Smooth muscle cell (in vitro differentiated cells): ENCODE measurements around the gene REPIN1. TPM values are rescaled to one million over a fixed set of nuclear protein-coding genes. Genes with fewer than 3 reads are reported as not detected.

Source experiments
- DNase-seq: peaks from one replicate; lab custom pipeline; 2025; ENCODE audit not compliant: unreplicated experiment; lab: John Stamatoyannopoulos, UW
- H2AFZ ChIP-seq: fragments of 200-600 bp; sonication (generic); 2 replicates; pipeline ENCODE4 v1.6.0; 2016; ENCODE audit warnings: antibody characterized with exemption, low read depth, mild to moderate bottlenecking
- H3F3A ChIP-seq: fragments of 200-600 bp; sonication (generic); 2 replicates; pipeline ENCODE4 v1.6.0; 2017; ENCODE audit warnings: antibody characterized with exemption, low read depth
- H3K27ac ChIP-seq: fragments of 200-600 bp; sonication (generic); 2 replicates; pipeline ENCODE4 v1.5.1; 2016; ENCODE audit warnings: low read depth, mild to moderate bottlenecking
- H3K27me3 ChIP-seq: fragments of 200-600 bp; sonication (generic); 2 replicates; pipeline ENCODE4 v1.6.1; 2016; ENCODE audit warnings: low read depth, mild to moderate bottlenecking
- H3K36me3 ChIP-seq: fragments of 200-600 bp; sonication (generic); 2 replicates; pipeline ENCODE4 v1.5.1; 2016; ENCODE audit warnings: low read depth
- H3K4me1 ChIP-seq: fragments of 200-600 bp; sonication (generic); 2 replicates; pipeline ENCODE4 v1.5.1; 2016; ENCODE audit warnings: low read depth
- H3K4me2 ChIP-seq: fragments of 200-600 bp; sonication (generic); 2 replicates; pipeline ENCODE4 v1.6.0; 2016; ENCODE audit warnings: mild to moderate bottlenecking
- H3K4me3 ChIP-seq: fragments of 200-600 bp; sonication (generic); 2 replicates; pipeline ENCODE4 v1.5.1; 2016; ENCODE audit warnings: mild to moderate bottlenecking
- H3K79me2 ChIP-seq: fragments of 200-600 bp; sonication (generic); 2 replicates; pipeline ENCODE4 v1.6.0; 2016; ENCODE audit warnings: low read depth, mild to moderate bottlenecking
- H3K9ac ChIP-seq: fragments of 200-600 bp; sonication (generic); 2 replicates; pipeline ENCODE4 v1.6.0; 2016; ENCODE audit warnings: low read depth
- H3K9me3 ChIP-seq: fragments of 200-600 bp; sonication (generic); replicated peaks from 2 replicates; pipeline ENCODE4 v1.5.1; 2016; ENCODE audit warnings: low read depth
- H4K20me1 ChIP-seq: fragments of 200-600 bp; sonication (generic); 2 replicates; pipeline ENCODE4 v1.6.0; 2016; ENCODE audit warnings: low read depth
- CTCF ChIP-seq: fragments of 200-600 bp; sonication (generic); IDR thresholded peaks from 2 replicates; pipeline ENCODE4 v1.5.1; 2017; ENCODE audit warnings: borderline replicate concordance, mild to moderate bottlenecking, antibody characterized with exemption; ENCODE audit not compliant: insufficient read depth, poor library complexity, severe bottlenecking
- WGBS: methylation state at CpG from one replicate; pipeline ENCODE4 v1.1.7; 2016; ENCODE audit warnings: low lambda C conversion rate; 5-methylcytosine and 5-hydroxymethylcytosine counted together
- polyA plus RNA-seq: library from polyadenylated mRNA; unstranded; fragments of >200 nt; fragmentation: Nextera tagmentation; extraction: Ambion mirVana; gene quantifications from 2 replicates; pipeline ENCODE4 v1.2.1, GENCODE V29; 2016
- total RNA-seq: library from RNA; depleted of rRNA; stranded (reverse); fragments of >200 nt; gene quantifications from 2 replicates; pipeline ENCODE4 v1.2.3, GENCODE V29; 2014

REPIN1 gene
- total and polyA plus RNA-seq, 2 experiments from 2014 or later, result 55.5 to 60.9 TPM

GRCh38 chr7:150378853-150379440 lies 10.3 kb downstream of the REPIN1 start, which contains the start of gene ZNF775:
Gene ZNF775 (plus strand): TSS chr7:150379330. CDS start chr7:150388471, 9,141 bp downstream.
- Histone ChIP-seq H3F3A (peaks cover 23% of the 10 kb centered on the region), H4K20me1 (peaks cover 32% of the 10 kb centered on the region), H2AFZ (peak within 1 kb of the TSS; percentile 85), H3K79me2 (peaks cover 39% of the 10 kb centered on the region), H3K9me3 (no peaks in the 10 kb centered on the region), H3K4me3 (peak within 1 kb of the TSS; percentile 96), H3K9ac (peak within 1 kb of the TSS; percentile 82), H3K4me1 (peaks cover 45% of the 10 kb centered on the region), H3K4me2 (peak within 1 kb of the TSS; percentile 83), H3K27me3 (no peaks in the 10 kb centered on the region), H3K27ac (peak within 1 kb of the TSS; percentile 26), H3K36me3 (no peaks in the 10 kb centered on the region)
- TF ChIP-seq CTCF, result no peak
- 2% methylated on average over 34 of the region's 60 CpGs for WGBS
- peak; percentile 74 for DNase-seq

GRCh38 chr7:150379441-150380379 lies 11.1 kb downstream of the REPIN1 start:
- TF ChIP-seq CTCF, result no peak

DNA sequence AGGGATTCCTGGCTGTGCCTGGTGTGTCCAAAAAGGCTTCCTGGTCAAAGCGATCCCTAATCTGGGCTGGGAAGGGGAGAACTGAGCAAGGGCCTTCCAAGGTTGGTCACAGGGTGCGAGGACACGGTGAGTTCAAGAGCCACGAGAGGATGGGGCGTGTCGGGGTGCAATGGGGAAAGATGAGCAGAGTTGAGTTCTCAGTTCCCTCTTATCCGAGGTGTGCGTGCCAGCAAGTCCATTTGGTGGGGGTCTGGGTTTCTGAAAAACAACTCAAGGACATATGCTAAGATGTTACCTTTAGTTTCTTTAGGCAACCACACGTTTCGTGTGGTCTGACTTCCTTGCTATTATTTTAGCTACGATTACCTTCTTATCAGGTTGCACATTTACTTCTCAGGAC lies 11.8 kb downstream of the REPIN1 start:
- H4K20me1 ChIP-seq, result peaks cover 47% of the 10 kb centered on the region
- 86% methylated on average over 11 of the region's 11 CpGs for WGBS
- peaks cover 60% of the 10 kb centered on the region for H3K4me1 ChIP-seq
- no peaks in the 10 kb centered on the region for H3K27me3 ChIP-seq
- H3K79me2 ChIP-seq, result peaks cover 27% of the 10 kb centered on the region
- H3K27ac ChIP-seq, result no peak overlapping the region
- no peaks in the 10 kb centered on the region for H3K36me3 ChIP-seq
- peak overlapping the region; percentile 83 for H3K4me2 ChIP-seq
- H2AFZ ChIP-seq, result no peak overlapping the region
- peaks cover 23% of the 10 kb centered on the region for H3F3A ChIP-seq
- H3K9me3 ChIP-seq, result no peaks in the 10 kb centered on the region
- peak overlapping the region; percentile 58 for H3K9ac ChIP-seq
- TF ChIP-seq CTCF, result no peak
- no peak for DNase-seq
- peak overlapping the region; percentile 96 for H3K4me3 ChIP-seq

More at GRCh38 chr7:150379441-150380379, 11.1 kb downstream of the REPIN1 start:
- DNase-seq, result no peak
- 1% methylated on average over 26 of the region's 52 CpGs for WGBS
- Histone ChIP-seq H3K27ac (no peak overlapping the region), H3K9ac (peak overlapping the region; percentile 58), H3K36me3 (no peaks in the 10 kb centered on the region), H3K9me3 (no peaks in the 10 kb centered on the region), H3K79me2 (peaks cover 31% of the 10 kb centered on the region), H3K4me1 (peaks cover 52% of the 10 kb centered on the region), H4K20me1 (peaks cover 40% of the 10 kb centered on the region), H3K4me2 (peak overlapping the region; percentile 83), H2AFZ (peak overlapping the region; percentile 84), H3K27me3 (no peaks in the 10 kb centered on the region), H3F3A (peaks cover 23% of the 10 kb centered on the region), H3K4me3 (peak overlapping the region; percentile 96)
